Measurements from ENCODE around the gene DAD1.

DNA sequence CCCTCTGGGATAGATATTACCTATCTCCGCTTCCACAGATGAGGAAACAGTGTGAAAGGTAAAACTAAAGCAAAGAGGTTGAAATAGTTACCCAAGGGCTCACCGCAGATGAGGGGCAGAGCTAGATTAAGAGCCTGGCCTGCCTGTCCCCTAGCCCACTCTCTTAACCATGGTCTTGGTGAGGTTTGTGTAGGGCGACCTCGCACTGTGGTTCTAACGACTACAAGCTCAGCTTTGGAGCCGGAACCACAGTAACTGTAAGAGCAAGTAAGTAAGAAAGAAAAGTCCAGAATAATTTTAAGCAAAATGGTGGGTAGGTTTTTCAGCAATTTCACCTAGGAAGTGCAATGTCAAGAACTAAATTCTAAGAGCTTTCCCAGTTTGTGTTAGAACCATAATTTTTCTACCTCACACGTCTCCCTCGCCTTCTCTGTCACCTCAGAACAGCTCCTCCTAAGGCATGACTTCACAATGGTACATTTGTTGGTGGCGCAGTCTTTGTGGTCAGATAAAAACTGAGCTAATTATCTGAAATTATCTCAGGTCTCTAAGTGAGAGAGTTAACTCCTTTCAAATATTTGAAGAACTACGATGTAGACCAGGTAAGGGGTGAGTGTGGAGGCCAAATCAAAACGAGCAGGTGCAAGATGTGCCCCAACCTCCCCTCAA lies 64.8 kb downstream of the DAD1 start:
- TF ChIP-seq, protein P1, sequence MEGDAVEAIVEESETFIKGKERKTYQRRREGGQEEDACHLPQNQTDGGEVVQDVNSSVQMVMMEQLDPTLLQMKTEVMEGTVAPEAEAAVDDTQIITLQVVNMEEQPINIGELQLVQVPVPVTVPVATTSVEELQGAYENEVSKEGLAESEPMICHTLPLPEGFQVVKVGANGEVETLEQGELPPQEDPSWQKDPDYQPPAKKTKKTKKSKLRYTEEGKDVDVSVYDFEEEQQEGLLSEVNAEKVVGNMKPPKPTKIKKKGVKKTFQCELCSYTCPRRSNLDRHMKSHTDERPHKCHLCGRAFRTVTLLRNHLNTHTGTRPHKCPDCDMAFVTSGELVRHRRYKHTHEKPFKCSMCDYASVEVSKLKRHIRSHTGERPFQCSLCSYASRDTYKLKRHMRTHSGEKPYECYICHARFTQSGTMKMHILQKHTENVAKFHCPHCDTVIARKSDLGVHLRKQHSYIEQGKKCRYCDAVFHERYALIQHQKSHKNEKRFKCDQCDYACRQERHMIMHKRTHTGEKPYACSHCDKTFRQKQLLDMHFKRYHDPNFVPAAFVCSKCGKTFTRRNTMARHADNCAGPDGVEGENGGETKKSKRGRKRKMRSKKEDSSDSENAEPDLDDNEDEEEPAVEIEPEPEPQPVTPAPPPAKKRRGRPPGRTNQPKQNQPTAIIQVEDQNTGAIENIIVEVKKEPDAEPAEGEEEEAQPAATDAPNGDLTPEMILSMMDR (IDR thresholded peaks at IDR 0.05), result no peak
- TF ChIP-seq EZH2phosphoT487 (IDR thresholded peaks at IDR 0.05), result no peak

Data from neural progenitor cell (in vitro differentiated cells).